Measurements from ENCODE around the gene HELZ2.
A peak's percentile ranks its signal among the peaks of the same experiment; 100 is the strongest.

The HELZ2 gene

DNA sequence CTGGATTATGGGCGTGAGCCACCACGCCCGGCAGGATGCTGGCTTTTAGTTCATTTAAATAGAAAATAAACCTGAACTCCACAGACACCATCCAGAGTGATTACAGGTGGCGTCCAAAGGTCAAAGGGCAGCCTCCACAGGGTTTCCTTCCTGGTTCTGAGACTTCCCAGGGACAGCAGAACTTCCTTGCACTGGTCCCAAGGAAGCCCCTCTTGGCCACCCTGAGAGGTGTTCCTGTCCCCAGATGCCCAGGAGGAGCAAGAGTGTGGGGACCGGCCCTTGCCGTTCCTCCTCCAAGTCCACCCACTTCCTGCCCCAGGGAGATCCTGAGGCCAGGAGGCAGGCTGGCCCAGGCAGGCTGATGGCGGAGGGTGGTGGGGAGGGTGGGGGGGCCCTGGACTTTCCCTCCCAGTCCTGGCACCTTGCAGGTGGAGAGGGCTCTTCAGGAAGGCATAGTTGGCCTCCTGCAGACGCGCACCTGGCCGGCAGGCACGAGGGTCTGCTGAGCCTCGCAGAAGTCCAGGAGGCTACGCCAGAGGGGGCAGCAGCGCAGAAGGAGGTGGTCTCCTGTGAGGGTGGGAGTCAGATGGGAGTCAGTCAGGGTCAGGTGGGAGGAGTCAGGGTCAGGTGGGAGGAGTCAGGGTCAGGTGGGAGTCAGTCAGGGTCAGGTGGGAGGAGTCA, 15.1 kb downstream of the HELZ2 start:
- no peak overlapping the region for H3K4me3 ChIP-seq (ENCODE audit: low read depth, low read length)
- TF ChIP-seq, protein P1, sequence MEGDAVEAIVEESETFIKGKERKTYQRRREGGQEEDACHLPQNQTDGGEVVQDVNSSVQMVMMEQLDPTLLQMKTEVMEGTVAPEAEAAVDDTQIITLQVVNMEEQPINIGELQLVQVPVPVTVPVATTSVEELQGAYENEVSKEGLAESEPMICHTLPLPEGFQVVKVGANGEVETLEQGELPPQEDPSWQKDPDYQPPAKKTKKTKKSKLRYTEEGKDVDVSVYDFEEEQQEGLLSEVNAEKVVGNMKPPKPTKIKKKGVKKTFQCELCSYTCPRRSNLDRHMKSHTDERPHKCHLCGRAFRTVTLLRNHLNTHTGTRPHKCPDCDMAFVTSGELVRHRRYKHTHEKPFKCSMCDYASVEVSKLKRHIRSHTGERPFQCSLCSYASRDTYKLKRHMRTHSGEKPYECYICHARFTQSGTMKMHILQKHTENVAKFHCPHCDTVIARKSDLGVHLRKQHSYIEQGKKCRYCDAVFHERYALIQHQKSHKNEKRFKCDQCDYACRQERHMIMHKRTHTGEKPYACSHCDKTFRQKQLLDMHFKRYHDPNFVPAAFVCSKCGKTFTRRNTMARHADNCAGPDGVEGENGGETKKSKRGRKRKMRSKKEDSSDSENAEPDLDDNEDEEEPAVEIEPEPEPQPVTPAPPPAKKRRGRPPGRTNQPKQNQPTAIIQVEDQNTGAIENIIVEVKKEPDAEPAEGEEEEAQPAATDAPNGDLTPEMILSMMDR (IDR thresholded peaks at IDR 0.05; ENCODE audit: low read depth, low read length): no peak
- DNase-seq (ENCODE audit: low read depth, low spot score): no peak
- in situ Hi-C loops (cut with HindIII; ENCODE audit: low sequenced_read_pairs): no loop called here

DNA sequence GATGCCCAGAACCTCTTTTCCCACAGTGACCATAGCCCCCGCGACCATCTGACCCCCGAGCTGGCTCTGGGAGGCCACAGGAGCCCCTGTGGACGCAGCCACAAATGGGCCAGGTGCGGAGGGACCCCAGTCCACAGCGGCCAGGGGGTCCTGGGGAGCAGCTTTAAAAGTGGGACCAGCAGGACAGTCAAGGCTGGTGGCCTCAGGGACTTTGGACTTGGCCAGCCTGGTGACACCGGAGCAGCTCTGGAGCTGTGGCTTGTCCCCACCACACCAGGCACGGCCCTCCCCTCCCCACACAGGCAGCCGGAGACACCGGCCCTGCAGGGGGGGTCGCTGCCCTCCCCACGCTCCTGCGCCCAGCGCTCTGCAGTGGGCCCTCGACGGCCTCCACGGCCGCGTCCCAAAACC, 16.6 kb downstream of the HELZ2 start:
- TF ChIP-seq, protein P1 (IDR thresholded peaks at IDR 0.05; ENCODE audit: low read depth, low read length): no peak
- DNase-seq (ENCODE audit: low read depth, low spot score): no peak
- in situ Hi-C loops (cut with HindIII; ENCODE audit: low sequenced_read_pairs): no loop called here
- no peak overlapping the region for H3K4me3 ChIP-seq (ENCODE audit: low read depth, low read length)

DNA sequence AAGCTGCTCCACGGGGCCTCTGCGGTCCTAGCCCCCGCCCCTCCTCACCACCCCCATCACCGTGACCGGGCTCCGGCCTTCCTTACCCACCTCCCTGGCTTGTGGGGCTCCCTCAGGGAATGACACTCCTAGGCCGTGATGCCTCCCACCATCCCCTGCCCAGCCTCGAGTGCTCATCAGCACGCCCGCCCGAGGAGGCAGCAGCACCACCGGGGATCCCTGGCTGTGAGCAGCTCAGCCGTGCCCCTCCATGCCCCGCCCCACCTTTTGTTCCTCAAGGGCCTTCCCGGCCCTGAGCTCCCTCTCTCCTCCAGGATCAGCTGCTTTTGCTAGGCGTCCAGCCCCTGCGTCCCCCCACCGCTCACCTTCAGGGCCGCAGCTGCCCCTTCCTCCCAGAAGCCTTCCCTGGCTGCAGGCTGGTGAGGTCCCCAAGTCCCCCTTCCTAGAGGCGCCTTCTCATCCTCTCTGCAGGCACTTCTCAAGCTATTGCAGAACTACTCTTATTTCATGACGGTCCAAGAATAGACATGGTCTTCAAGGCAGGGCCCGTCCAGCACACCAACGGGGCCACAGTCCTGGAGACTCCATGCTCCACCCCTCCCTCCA, 17.1 kb downstream of the HELZ2 start:
- TF ChIP-seq, protein P1 (IDR thresholded peaks at IDR 0.05; ENCODE audit: low read depth, low read length): no peak
- in situ Hi-C loops (cut with HindIII; ENCODE audit: low sequenced_read_pairs): no loop called here
- no peak overlapping the region for H3K4me3 ChIP-seq (ENCODE audit: low read depth, low read length)
- DNase-seq (ENCODE audit: low read depth, low spot score): no peak

DNA sequence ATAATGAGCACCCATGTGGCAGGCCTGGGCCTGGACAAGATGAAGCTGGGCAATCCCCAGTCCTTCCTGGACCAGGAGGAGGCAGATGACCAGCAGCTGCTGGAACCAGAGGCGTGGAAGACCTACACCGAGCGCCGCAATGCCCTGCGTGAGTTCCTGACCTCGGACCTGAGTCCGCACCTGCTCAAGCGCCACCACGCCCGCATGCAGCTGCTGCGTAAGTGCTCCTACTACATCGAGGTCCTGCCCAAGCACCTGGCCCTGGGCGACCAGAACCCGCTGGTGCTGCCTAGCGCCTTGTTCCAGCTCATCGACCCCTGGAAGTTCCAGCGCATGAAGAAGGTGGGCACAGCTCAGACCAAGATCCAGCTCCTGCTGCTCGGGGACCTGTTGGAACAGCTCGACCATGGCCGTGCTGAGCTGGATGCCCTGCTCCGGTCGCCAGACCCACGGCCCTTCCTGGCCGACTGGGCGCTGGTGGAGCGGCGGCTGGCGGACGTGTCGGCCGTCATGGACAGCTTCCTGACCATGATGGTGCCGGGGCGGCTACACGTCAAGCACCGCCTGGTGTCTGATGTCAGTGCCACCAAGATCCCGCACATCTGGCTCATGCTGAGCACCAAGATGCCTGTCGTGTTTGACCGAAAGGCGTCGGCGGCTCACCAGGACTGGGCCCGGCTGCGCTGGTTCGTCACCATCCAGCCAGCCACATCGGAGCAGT, 18.2 kb downstream of the HELZ2 start:
- TF ChIP-seq, protein P1 (IDR thresholded peaks at IDR 0.05; ENCODE audit: low read depth, low read length): no peak
- DNase-seq (ENCODE audit: low read depth, low spot score): no peak
- no peak overlapping the region for H3K4me3 ChIP-seq (ENCODE audit: low read depth, low read length)
- in situ Hi-C loops (cut with HindIII; ENCODE audit: low sequenced_read_pairs): no loop called here

DNA sequence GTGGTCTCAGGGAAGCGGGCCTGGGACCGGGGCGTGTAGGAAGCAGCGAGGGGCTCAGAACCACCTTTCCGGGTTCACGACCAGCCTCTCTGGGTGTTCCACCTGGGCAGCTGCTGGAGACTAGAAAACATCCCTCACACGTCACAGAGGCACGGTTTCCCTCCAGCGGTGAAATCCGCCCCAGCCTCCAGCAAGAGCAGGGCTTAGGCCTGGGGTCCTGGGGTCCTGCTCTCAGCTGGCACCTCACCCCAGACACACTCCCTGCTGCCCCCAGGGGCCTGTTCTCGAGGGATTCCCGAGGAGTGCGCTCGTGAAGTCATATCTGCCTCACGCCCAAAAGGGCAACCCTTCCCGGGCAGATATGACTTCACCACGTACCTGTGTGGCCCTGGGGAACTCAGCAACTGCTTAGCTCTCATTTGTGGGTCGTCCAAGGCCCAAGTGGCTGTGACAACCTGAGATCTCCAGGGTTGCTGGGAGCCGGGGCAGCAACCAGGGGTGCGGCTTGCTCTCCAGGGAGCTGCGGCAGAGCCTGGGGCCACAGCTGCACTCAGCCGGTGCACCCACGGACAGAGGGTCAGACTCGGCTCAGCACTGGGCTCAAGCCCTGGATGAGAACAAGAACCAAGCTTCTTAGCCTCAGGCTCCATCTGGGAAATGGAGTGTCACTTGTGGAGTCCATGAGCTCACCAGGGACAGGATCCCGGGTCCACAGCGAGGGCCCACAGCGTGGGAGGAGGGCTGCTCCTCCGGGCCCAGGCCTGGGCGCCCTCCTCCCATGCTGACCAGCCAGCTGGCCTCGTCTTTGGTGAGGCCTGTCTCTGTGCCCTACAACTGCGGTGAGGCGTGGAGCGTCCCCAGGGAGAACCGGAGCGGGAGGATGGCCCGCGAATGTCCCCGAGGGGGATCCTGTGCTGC, 19.4 kb downstream of the HELZ2 start:
- in situ Hi-C loops (cut with HindIII; ENCODE audit: low sequenced_read_pairs): no loop called here
- H3K4me3 ChIP-seq (ENCODE audit: low read depth, low read length): peak overlapping the region; percentile 47
- TF ChIP-seq, protein P1 (IDR thresholded peaks at IDR 0.05; ENCODE audit: low read depth, low read length): no peak
- DNase-seq (ENCODE audit: low read depth, low spot score): no peak

DNA sequence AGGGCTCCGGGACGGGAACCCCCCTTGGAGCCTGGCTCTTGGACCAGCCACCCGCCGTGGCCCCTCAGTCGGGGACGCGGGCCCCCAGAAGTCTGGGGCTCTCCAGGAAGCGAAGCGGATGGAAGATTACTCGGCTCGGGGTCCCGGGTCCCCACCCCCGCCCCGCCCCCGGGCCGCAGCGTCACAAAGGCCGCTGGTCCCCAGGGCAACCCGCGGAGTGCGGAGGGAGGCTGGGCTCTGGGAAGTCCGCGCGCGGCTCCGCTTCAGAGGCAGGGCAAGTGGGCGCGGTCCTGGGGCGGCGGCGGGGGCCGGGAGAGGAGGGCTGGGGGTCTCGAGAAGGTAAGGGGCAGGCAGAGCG, 20.1 kb downstream of the HELZ2 start, which contains the start of gene FNDC11:
TSS of gene FNDC11 (plus strand) at position 227 of the 358 bp plus-strand sequence. CDS start 1,505 bp downstream, outside the sequence.
- peak; percentile 10 for DNase-seq (ENCODE audit: low read depth, low spot score)
- TF ChIP-seq, protein P1 (IDR thresholded peaks at IDR 0.05; ENCODE audit: low read depth, low read length): no peak
- in situ Hi-C loops (cut with HindIII; ENCODE audit: low sequenced_read_pairs): no loop called here
- H3K4me3 ChIP-seq (ENCODE audit: low read depth, low read length): peak within 1 kb of the TSS; percentile 47
